Adrenal gland (tissue), 12 donors: ENCODE results near the gene COL24A1. TPM values are rescaled to one million over a fixed set of nuclear protein-coding genes. Genes with fewer than 3 reads are reported as not detected.

Source experiments
- DNase-seq, 7 donors: peaks; one replicate each; pipeline ENCODE4 v3.0.0-alpha.2; 2019 to 2020
- H3K27ac ChIP-seq, 5 donors: fragments of 200-600 bp; sonication (generic) in 4 of 5; 1 replicate in 3 of 5; 2 replicates in 2 of 5; pipeline versions ENCODE4 v1.5.1 to v1.8.0; 2016 to 2020; ENCODE audit warnings: mild to moderate bottlenecking in 1 of 5
- H3K27me3 ChIP-seq: fragments of 200-600 bp; 2 replicates; pipeline ENCODE4 v1.8.0; 2021
- H3K36me3 ChIP-seq, 2 donors: fragments of 200-600 bp; replicated peaks in 1 of 2; 1 replicate in 1 of 2; 2 replicates in 1 of 2; pipeline versions ENCODE4 v1.5.1 to v1.8.0; 2018 to 2022
- H3K4me1 ChIP-seq, 2 donors: fragments of 200-600 bp; replicated peaks in 1 of 2; 1 replicate in 1 of 2; 2 replicates in 1 of 2; pipeline versions ENCODE4 v1.5.1 to v1.8.0; 2018 to 2021
- H3K4me3 ChIP-seq, 4 donors: fragments of 200-600 bp; sonication (generic) in 3 of 4; one replicate each; pipeline ENCODE4 v1.5.1; 2016 to 2018
- H3K9me3 ChIP-seq, 3 donors: fragments of 200-600 bp; sonication (generic) in 1 of 3; replicated peaks in 1 of 3; 1 replicate in 2 of 3; 2 replicates in 1 of 3; pipeline versions ENCODE4 v1.5.1 to v1.8.0; 2016 to 2021
- CTCF ChIP-seq, 6 experiments: fragments of 450-650 bp in 4 of 6; fragments of 200-600 bp in 2 of 6; sonication (generic) in 1 of 6; IDR thresholded peaks; 1 replicate in 5 of 6; 2 replicates in 1 of 6; pipeline versions ENCODE4 v1.5.1 to v1.8.0; 2016 to 2021; ENCODE audit warnings: antibody characterized with exemption in 6 of 6, mild to moderate bottlenecking in 2 of 6, moderate library complexity in 1 of 6
- POLR2A ChIP-seq, 2 donors: fragments of 450-650 bp; IDR thresholded peaks; one replicate each; pipeline ENCODE4 v1.6.1; 2017; ENCODE audit warnings: antibody characterized with exemption in 2 of 2, mild to moderate bottlenecking in 2 of 2, moderate library complexity in 1 of 2
- WGBS, 4 donors: extraction: QIAGEN DNeasy Blood & Tissue Kit in 2 of 4; methylation state at CpG; one replicate each; pipeline versions ENCODE4 v1.1.5 to v1.1.7; 2013 to 2017; 5-methylcytosine and 5-hydroxymethylcytosine counted together
- intact Hi-C, 2 donors: fragments of 100-400 bp; cut with DNase I; formaldehyde crosslinking; loops; one replicate each; pipeline versions ENCODE4 v1.14.1 to v1.15.0; 2022 to 2023
- polyA plus RNA-seq, 3 donors: library from polyadenylated mRNA; stranded (reverse); fragments of 200-250 nt in 2 of 3; fragments of 350-450 nt in 1 of 3; fragmentation: Illumina TruSeq in 1 of 3; extraction: RNeasy Lipid Tissue Mini Kit (QIAGEN cat#74804) in 1 of 3; gene quantifications; one replicate each; pipeline ENCODE4 v1.2.3, GENCODE V29; 2013 to 2014
- total RNA-seq, 9 donors: library from RNA; depleted of rRNA in 4 of 9; stranded (reverse); fragments of >200 nt in 4 of 9; fragments of 120-200 nt in 1 of 9; fragmentation: NEBNext Ultra II Directional in 1 of 9; extraction: Animal tissue kit (Norgen Biotek cat#: 25700) in 1 of 9; gene quantifications; one replicate each; pipeline versions ENCODE4 v1.1.0 to v1.2.4, GENCODE V29; 2013 to 2023
- donor health status: healthy with polysubstance abuse.
- donor health status: Bipolar disorder and iron deficiency.
- donor health status: DM: yes; HTN: yes; CAD: no.
- donor health status: DM: no; HTN: no; CAD: no.
- donor health status: DM: no; HTN: no; CAD: no.
- donor health status: DM: yes; HTN: yes; CAD: no.

COL24A1 gene
- total and polyA plus RNA-seq, 12 donors, result 0.02 to 0.50 (median 0.11) TPM; not detected in 3

DNA sequence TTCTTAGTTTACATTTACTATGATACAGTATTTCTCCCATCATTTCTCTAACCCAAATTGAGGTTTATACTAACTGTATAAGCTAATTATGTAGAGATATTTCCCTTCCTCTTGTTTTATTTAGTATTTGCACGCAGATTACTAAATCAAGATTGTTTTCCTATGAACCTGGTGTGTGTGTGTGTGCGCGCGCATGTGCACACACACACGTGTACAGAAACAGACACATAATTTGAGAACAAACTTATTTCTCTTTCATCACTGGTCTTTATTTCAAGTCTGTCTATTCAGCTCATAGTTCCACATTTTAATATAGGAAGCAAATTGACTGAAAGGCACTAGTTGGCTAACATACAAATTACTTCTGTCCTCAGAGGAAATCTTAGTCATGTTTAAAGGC is 19.7 kb upstream of the COL24A1 start:
- Histone ChIP-seq H3K36me3 (no peaks in the 10 kb centered on the region), H3K4me3 (no peak overlapping the region), H3K9me3 (no peaks in the 10 kb centered on the region), H3K4me1 (no peaks in the 10 kb centered on the region), H3K27me3 (peaks cover 7% of the 10 kb centered on the region), H3K27ac (no peak overlapping the region)
- intact Hi-C loops, result no loop called here
- DNase-seq, result no peak
- TF ChIP-seq CTCF (IDR thresholded peaks at IDR 0.05) (no peak), POLR2A (IDR thresholded peaks at IDR 0.05) (no peak)
- WGBS, 4 donors, result 65 to 82% (median 67%) methylated on average over 5 of the region's 5 CpGs

DNA sequence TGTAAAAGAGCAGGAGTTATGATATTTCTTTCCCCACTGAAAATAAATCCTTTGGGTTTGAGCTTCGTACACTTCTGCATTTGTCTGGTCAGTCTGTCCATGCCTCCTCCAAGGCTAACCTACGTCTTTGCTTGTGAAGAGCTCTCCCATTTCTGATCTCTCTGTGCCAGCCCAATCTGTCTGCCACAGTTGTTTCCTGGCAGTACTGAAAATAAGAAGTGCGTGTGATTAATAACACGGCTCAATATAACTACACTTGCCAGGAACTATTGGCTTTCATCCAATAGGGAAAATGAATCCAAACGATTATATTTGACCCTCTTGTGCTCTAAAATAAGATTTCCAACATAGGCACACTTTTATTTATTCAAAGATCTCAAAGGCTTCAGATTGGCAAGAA is 19.2 kb upstream of the COL24A1 start:
- Histone ChIP-seq H3K4me3 (no peak overlapping the region), H3K27ac (no peak overlapping the region), H3K36me3 (no peaks in the 10 kb centered on the region), H3K9me3 (no peaks in the 10 kb centered on the region), H3K4me1 (no peaks in the 10 kb centered on the region), H3K27me3 (peaks cover 7% of the 10 kb centered on the region)
- intact Hi-C loops, result no loop called here
- WGBS, 4 donors, result 33 to 37% (median 34%) methylated on average over 5 of the region's 5 CpGs
- no peak for DNase-seq
- TF ChIP-seq CTCF (IDR thresholded peaks at IDR 0.05) (no peak), POLR2A (IDR thresholded peaks at IDR 0.05) (no peak)

DNA sequence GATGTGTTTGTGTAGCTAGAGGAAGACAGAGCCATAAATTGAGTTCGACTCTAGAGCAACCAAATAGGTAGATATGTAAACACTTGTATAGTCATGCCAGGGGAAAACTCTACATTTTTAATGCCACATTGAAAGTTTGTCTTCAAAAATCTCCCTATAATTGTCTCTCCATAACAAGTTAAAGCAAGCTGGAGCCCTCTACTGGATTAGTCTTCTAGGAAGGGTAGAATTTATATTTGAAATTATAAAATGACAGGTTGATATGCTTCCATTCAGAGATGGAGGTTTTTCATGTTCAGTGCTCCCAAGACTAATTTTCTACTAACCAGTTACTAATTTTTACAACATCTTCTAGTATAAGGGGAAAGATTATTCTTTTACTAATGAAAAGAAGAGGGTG is 13.1 kb upstream of the COL24A1 start:
- TF ChIP-seq POLR2A (IDR thresholded peaks at IDR 0.05) (no peak), CTCF (IDR thresholded peaks at IDR 0.05) (no peak)
- Histone ChIP-seq H3K27ac (no peak overlapping the region), H3K4me3 (no peak overlapping the region), H3K36me3 (no peaks in the 10 kb centered on the region), H3K4me1 (no peaks in the 10 kb centered on the region), H3K9me3 (no peaks in the 10 kb centered on the region), H3K27me3 (no peaks in the 10 kb centered on the region)
- whole genome bisulfite sequencing, 4 donors, result 38 to 48% (median 43%) methylated on average over 1 of the region's 1 CpG
- intact Hi-C loops, result no loop called here
- no peak for DNase-seq

GRCh38 chr1:86159800-86160199 is 3.2 kb upstream of the COL24A1 start:
- 82 to 87% (median 85%) methylated on average over 3 of the region's 3 CpGs for WGBS, 4 donors
- Histone ChIP-seq H3K27ac (no peak overlapping the region), H3K36me3 (no peaks in the 10 kb centered on the region), H3K27me3 (peaks cover 10% of the 10 kb centered on the region), H3K4me3 (no peak overlapping the region), H3K9me3 (no peaks in the 10 kb centered on the region), H3K4me1 (peaks cover 0 to 13% of the 10 kb centered on the region in 2 donors)
- no peak for DNase-seq
- TF ChIP-seq POLR2A (IDR thresholded peaks at IDR 0.05), result no peak
- TF ChIP-seq CTCF (IDR thresholded peaks at IDR 0.05), result no peak
- intact Hi-C loops, result no loop called here
